ENCODE results near the gene GRIK1.

The GRIK1 gene

DNA sequence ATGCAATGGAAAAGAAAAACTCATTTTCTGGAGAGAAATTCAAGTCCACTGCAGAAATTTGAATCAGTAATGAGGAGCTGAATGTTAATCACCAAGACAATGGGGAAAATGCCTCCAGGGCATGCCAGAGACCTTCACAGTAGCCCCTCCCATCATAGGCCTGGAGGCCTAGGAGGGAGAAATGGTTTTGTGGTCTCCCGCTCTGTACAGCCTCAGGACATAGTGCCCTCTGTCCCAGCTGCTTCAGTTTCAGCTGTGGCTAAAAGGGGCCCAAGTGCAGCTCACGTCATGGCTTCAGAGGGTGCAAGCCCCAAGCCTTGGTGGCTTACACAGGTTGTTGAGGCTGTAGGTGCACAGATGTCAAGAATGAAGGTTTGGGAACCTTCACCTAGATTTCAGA lies 223.0 kb downstream of the GRIK1 start:
- H3K4me3 ChIP-seq (ENCODE audit: low read depth, low read length), result no peak overlapping the region
- TF ChIP-seq, protein P1, sequence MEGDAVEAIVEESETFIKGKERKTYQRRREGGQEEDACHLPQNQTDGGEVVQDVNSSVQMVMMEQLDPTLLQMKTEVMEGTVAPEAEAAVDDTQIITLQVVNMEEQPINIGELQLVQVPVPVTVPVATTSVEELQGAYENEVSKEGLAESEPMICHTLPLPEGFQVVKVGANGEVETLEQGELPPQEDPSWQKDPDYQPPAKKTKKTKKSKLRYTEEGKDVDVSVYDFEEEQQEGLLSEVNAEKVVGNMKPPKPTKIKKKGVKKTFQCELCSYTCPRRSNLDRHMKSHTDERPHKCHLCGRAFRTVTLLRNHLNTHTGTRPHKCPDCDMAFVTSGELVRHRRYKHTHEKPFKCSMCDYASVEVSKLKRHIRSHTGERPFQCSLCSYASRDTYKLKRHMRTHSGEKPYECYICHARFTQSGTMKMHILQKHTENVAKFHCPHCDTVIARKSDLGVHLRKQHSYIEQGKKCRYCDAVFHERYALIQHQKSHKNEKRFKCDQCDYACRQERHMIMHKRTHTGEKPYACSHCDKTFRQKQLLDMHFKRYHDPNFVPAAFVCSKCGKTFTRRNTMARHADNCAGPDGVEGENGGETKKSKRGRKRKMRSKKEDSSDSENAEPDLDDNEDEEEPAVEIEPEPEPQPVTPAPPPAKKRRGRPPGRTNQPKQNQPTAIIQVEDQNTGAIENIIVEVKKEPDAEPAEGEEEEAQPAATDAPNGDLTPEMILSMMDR (IDR thresholded peaks at IDR 0.05; ENCODE audit: low read depth, low read length), result no peak

DNA sequence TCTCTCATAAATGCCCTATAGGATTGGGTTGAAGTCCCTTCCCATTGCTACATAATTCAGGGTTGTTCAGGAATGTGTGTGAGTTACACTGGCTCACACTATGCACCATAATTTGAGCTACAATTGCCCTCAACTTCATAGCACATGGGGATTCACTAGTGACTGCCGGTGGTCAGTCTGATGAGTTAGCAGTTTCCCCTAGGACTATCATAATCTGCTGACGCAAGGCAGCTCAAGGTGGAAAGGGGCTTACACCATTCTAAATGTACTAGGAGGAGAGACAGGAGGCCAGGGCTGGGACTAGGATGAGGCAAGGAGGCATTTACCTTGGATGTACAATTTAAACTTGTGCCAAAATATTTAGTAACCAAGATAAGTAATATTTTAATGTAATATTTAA lies 224.7 kb downstream of the GRIK1 start:
- H3K4me3 ChIP-seq (ENCODE audit: low read depth, low read length), result no peak overlapping the region
- TF ChIP-seq, protein P1 (IDR thresholded peaks at IDR 0.05; ENCODE audit: low read depth, low read length), result no peak

DNA sequence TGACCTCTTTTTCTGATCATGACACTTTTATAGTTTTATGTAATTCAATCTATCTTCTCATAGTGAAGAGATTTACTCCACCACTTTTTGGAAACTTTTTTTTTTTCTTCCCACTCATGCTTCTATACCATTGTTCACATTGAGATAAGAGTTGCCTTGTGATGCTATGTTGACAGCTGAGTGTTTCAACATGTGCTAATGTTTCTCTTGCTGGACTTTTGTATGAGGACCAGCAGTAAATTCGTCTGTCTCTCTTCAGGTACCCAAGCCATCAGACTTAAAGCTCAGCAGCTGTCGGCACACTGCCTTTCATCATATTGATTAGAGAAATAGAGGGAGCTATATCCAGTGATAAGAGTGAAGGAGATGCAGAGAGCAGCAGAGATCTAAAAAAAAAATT lies 227.0 kb downstream of the GRIK1 start:
- TF ChIP-seq, protein P1 (IDR thresholded peaks at IDR 0.05; ENCODE audit: low read depth, low read length), result no peak
- no peak overlapping the region for H3K4me3 ChIP-seq (ENCODE audit: low read depth, low read length)

DNA sequence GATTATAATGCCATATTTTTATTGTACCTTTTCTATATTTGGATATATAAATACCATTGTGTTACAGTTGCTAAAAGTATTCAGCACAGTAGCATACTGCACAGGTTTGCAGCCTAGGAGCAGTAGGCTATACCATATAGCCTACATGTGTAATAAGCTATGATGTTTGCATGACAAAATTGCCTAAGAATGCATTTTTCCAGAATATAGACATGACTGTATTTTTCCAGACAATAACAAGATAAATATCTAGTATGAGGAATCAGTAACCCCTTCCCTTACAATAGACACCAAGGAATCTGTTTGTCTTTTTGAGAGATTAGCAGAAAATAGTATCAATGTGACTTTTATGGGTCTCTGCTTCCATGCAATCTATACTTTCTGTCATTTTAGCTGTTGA lies 228.6 kb downstream of the GRIK1 start:
- H3K4me3 ChIP-seq (ENCODE audit: low read depth, low read length), result no peak overlapping the region
- TF ChIP-seq, protein P1 (IDR thresholded peaks at IDR 0.05; ENCODE audit: low read depth, low read length), result no peak

DNA sequence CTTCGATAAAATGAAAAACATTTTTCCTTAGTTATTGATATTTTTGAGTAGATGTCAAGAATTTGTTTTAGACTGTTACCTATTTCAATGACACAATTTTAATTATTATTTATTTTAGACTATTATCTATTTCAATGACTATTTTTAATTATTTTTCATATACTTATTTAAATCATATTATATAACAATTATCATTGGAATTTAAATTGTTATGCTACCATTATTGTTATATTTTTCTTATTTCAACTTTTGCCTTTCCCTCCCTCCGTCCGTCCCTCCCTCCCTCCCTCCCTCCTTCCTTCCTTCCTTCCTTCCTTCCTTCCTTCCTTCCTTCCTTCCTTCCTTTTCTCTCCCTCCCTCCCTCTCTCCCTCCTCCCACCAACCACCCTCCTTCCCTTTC lies 229.3 kb downstream of the GRIK1 start:
- TF ChIP-seq, protein P1 (IDR thresholded peaks at IDR 0.05; ENCODE audit: low read depth, low read length), result no peak
- H3K4me3 ChIP-seq (ENCODE audit: low read depth, low read length), result no peak overlapping the region

DNA sequence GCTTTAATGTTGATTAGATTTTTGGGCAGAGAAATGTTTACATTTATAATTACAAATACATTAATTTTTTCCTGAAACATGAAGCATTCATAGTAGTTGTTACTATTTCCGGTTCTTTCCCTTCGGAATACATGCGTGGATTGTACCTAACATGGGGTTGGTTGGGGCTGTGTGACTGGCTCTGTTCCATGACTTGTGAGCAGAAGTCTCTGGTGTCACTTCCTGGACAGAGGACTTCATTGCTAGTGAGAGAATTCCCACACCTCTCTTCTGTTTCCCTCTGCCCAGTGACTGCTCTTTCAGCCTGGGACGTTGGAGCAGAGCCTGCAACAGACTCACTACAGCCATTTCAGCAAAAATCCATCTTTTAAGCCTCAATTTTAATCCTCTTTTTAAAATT lies 231.4 kb downstream of the GRIK1 start:
- H3K4me3 ChIP-seq (ENCODE audit: low read depth, low read length), result no peak overlapping the region
- TF ChIP-seq, protein P1 (IDR thresholded peaks at IDR 0.05; ENCODE audit: low read depth, low read length), result no peak

DNA sequence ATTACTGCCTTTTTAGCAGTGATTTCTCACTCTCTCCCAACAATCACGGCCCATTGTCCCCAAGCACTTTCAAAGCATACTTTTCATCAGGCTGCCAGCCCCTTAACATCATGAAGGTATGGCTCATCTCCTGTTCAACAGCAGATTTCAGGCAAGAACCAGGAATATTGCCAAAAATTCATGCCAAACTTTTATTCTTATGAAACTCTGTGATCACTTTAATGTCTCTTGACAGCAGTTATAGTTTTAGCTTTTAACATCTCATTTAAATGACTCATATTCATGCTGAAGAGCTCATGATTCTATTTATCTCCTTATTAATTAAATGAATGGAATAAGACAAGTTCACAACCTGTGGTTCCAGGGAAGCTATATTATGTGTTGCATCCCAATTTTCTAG lies 235.1 kb downstream of the GRIK1 start:
- no peak overlapping the region for H3K4me3 ChIP-seq (ENCODE audit: low read depth, low read length)
- TF ChIP-seq, protein P1 (IDR thresholded peaks at IDR 0.05; ENCODE audit: low read depth, low read length), result no peak

Measured in WI38 (cell line).